GM18526 (cell line): ENCODE data around the gene PIK3C3.

ENCODE experiments used
- POLR2A ChIP-seq: IDR thresholded peaks from 3 replicates; pipeline ENCODE4 v1.6.1; 2011; ENCODE audit not compliant: insufficient read length; ENCODE audit errors: extremely low read depth

The PIK3C3 gene

GRCh38 chr18:41954827-41955613 lies at the start of gene PIK3C3:
PIK3C3 (plus strand) TSS chr18:41955234; CDS start chr18:41955292, 58 bp downstream.
- peak; percentile 54 for TF ChIP-seq POLR2A

DNA sequence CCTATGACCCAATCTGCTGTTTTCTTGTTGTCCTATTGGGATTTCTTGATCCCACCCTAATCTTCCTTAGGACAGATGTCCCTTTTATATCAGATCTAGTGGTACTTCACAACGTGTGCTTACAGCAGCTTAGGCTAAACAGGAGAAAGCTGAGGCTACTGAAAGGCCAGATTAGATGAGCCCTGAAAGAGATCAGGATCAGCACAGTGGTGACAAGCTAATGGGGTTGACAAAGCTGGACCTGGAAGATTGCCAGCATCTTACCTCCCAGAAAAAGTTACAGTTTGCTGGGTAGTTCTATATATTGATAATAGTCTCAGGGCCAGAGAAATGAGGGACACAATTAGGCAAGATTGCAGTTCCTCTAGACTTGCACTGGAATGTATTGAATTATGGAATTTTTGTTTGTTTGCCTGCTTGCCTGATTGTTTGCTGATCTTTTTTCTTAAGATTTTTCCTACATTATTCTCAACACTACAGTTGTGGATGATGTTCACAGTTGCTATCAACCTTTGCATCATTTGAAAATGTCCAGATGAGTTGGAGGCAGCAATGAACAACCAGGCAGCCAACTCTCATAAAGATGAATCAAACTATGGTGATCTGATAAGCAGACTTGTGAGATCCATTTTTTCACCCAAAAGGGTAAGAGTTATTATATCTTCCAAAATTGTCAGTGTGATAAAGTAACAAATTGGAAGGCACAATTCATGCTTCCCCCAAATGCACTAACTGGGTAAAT lies 49.1 kb upstream of the PIK3C3 start:
- TF ChIP-seq POLR2A = no peak

DNA sequence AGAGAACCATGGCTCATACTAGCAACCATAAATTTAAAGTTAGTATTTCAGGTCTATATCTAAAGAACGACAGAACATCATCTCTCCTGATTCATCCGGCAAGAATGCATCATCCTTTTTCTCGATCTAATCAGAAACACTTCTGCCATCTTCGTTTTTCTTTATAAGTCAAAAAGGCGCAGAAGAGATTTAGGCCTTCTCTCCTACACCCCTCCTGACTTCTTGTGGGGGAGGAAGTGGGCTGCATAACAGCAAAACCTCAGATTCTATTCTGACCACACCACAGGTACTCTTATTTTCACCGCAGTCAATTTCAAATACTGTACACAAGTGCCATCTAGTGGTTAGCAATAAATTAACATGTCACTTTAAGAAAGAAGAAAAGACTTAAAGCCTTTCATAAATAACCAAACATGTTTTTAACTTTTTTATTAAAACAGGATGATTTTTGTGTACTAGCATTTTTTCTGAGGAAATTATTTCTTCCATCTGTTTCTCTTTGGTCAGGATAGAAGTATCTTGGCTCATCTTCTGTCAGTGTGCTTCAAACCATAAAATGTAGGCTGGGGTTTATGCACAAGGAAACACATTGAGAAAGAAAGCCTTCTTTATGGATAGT lies 48.4 kb upstream of the PIK3C3 start:
- TF ChIP-seq POLR2A = no peak

DNA sequence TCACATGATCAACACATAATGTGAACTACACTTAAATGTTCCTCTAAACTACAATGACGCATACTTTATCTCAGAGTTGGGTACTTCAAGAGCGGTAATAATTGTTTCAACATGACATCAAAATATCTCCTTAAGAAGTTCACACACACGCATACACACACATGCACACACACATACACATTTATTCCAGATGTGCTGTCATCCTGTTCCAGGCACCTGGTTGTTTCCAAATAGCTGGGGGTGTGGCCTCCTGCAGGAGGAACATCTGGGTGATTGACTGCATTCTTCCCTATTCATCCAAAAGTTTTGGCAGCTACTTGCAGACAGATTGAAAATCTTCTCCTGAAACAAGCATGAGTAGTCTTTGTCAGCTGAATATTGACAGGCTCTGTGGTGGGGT lies 37.9 kb upstream of the PIK3C3 start:
- TF ChIP-seq POLR2A = no peak

DNA sequence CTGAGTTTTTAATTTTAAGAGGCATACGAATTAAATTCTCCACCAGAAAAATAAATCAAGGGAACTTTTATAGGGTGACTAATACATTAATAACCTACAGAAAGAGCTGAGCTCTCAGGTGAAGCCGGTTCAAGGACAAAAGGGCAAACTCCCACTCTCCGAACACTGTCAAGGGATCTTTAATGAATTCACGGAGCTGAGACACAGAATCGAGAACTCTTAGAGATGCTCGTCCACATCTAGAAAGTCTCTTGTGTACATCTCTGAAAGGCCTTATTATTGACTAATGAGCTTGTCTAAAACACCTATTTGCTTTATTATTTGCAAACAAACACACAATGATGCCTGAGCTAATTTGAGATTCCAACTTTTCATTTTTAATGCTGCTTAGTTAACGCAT lies 33.3 kb upstream of the PIK3C3 start:
- no peak for TF ChIP-seq POLR2A

DNA sequence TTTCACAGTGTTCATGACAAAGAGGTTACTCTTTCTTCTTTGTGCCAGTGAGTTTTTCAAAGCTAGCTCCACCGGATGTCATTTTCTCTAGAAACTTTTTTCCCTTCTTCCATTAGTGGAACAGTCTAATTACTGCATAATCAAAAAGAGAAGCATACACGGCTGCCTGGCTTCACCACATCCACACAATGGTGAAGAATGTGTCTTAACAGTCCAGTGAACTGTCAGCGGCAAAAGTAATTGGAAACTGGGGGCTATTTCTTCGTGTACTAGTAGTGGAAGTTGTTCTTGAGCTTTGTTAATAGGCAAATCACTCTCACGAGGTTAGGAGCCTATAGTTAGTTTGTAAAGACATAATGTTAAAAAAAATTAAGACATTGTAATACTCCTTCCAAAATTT lies 32.9 kb upstream of the PIK3C3 start:
- no peak for TF ChIP-seq POLR2A

GRCh38 chr18:41922841-41923240 lies 32.2 kb upstream of the PIK3C3 start:
- TF ChIP-seq POLR2A = no peak

- no peak for TF ChIP-seq POLR2A
These were observed 31.6 kb upstream of the PIK3C3 start for GRCh38 chr18:41923446-41923845.

GRCh38 chr18:41928581-41928980 lies 26.5 kb upstream of the PIK3C3 start:
- TF ChIP-seq POLR2A = no peak

DNA sequence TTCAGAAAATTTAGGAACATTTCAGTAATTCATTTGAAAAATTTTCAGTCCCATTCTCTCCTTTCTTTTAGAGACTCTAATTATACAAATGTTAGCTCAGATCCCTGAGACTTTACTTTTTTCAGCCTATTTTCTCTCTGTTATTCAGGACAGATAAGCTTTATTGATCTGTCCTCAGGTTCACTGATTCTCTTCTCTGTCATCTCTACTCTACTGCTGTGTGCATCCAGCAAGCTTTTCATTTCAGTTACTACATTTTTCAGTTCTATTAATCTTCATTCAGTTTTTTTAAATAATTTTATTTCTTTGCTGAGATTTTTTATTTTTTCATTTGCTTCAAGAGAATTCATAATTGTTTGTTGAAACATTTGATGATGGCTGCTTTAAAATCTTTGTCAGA lies 22.1 kb upstream of the PIK3C3 start:
- TF ChIP-seq POLR2A = no peak

GRCh38 chr18:41933778-41934177 lies 21.3 kb upstream of the PIK3C3 start:
- no peak for TF ChIP-seq POLR2A

DNA sequence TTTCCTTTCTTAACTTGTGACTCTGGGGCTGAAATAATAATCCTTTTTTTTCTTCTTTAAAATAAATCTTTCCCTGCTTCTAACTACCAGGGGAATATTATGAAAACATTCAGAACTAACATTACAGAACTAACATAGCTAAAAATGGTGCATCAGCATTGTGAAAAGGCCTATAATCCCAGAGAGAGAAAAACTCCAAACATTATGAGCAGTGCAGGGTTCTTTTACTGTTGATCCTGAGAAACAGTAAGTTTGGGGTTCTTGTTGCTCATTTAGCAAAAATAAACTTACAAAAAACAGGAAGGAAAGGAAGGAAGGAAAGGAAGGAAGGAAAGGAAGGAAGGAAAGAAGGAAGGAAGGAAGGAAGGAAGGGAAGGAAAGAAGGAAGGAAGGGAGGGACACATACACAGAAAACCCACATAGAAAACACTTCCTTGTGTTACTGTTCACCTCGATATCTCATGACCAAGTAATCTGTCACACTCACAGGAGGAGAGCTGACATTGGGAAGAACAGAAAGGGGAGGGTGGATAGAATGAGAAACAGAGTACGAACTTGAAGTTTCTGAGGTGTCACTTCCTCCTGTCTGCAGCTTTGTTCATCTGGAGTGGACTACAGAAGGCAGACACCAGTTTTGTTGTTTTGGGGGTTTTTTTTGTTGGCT lies 18.4 kb upstream of the PIK3C3 start:
- no peak for TF ChIP-seq POLR2A

DNA sequence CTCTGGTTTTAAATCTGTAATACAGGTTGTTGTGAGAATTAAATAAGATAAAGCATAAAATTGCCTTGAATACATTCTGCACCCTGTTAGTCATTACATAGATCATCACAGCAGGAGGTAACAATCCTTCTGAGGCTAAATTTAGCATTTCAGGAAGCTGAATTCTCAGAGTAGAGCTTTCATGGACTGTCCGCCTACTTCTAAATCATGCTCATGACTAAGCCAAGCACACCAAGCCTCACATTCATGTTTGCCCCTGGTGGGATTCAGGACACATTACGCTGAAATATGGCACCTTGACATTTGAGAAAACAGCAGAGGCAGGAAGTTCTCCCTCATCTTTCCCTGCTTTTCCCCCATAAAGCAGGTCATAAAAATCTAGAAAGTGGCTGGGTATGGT lies 16.6 kb upstream of the PIK3C3 start:
- no peak for TF ChIP-seq POLR2A

DNA sequence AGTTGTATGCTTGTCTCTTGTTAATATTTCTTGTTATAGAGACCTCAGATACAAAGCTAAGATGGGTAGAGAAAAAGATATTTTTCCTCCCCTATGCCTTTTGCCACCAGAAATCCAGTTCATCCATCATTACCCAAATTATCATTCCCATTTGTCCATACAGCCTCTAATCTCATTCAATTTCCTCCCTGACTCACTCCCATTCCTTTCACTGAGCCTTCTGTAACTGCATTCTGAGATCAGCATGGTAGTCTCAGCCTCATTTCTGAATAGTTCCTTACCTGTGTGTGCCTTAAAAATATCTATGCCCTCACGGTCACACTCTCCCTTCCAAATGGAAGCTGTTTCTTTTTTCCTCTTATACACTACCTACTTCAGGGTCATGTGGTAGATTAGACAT lies 15.7 kb upstream of the PIK3C3 start:
- TF ChIP-seq POLR2A = no peak

DNA sequence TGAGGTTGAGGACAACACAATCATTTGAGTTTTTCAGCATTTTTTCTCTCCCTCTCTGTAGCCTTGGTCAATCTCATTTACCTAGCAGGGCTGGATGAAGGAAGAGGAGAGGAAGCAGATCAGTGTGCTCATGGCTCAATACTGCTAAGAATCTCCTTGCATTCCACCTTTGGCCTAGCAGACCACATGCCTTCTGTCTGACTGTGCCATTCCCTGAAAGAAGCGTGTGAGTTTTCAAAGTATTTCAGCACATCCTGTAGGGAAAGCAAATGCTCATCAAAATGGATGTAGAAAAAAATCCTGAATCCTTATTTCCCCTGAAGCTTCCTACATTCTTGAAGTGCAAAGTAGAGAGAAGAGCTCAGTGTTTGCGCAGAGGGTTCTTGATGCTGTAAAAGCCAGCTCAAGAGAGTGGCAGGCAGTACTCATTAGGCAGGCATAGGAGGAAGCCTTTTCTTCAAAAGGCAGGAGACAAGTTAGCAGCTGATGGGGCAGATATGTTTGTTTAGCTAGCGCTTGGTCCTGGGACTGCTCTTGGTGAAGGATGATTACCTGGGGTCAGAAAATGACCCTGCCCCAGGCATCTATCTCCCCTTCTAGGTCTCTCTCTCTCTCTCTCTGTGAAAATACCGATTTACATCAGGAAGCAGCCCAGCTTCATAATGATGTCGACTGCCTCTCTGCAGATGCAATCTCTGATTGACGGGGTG lies 14.4 kb upstream of the PIK3C3 start:
- TF ChIP-seq POLR2A = no peak
